SK-N-SH treated with all-trans-retinoic acid at 6 μM for 48 hours (cell line): ENCODE data around the gene HOXD8.

Experiments
- ARNTL ChIP-seq: fragments of 450-650 bp; formaldehyde crosslinking; IDR thresholded peaks from 2 replicates; pipeline ENCODE4 v1.5.0; 2020; ENCODE audit warnings: low read depth, mild to moderate bottlenecking, moderate library complexity, borderline replicate concordance
- ESRRG ChIP-seq: fragments of 250-450 bp; sonication (Bioruptor Pico); IDR thresholded peaks from 2 replicates; pipeline ENCODE4 v1.6.1; 2021; ENCODE audit warnings: mild to moderate bottlenecking
- ISL1 ChIP-seq: fragments of 250-450 bp; sonication (Bioruptor Pico); IDR thresholded peaks from 2 replicates; pipeline ENCODE4 v2.1.2; 2022; ENCODE audit warnings: mild to moderate bottlenecking, moderate library complexity
- OSR1 ChIP-seq: fragments of 250-450 bp; sonication (Bioruptor Pico); IDR thresholded peaks from 2 replicates; pipeline ENCODE4 v1.8.0; 2022; ENCODE audit warnings: moderate library complexity, mild to moderate bottlenecking, inconsistent platforms
- SNAI2 ChIP-seq: fragments of 250-450 bp; sonication (Bioruptor Pico); IDR thresholded peaks from 2 replicates; pipeline ENCODE4 v1.5.0; 2020; ENCODE audit warnings: mild to moderate bottlenecking, moderate library complexity
- ZNF565 ChIP-seq: fragments of 450-650 bp; formaldehyde crosslinking; conservative IDR thresholded peaks from 2 replicates; pipeline ENCODE4 v1.5.0; 2020; ENCODE audit warnings: low read depth, mild to moderate bottlenecking, moderate library complexity
- TF ChIP-seq, protein P1 (sequence below): fragments of 250-450 bp; sonication (Bioruptor Pico); IDR thresholded peaks from 2 replicates; pipeline ENCODE4 v1.8.0; 2021; ENCODE audit warnings: low read depth, mild to moderate bottlenecking, moderate library complexity, borderline replicate concordance
- TF ChIP-seq, protein P2 (sequence below): fragments of 250-450 bp; sonication (Bioruptor Pico); IDR thresholded peaks from 2 replicates; pipeline ENCODE4 v1.5.0; 2020; ENCODE audit warnings: mild to moderate bottlenecking, moderate library complexity

DNA sequence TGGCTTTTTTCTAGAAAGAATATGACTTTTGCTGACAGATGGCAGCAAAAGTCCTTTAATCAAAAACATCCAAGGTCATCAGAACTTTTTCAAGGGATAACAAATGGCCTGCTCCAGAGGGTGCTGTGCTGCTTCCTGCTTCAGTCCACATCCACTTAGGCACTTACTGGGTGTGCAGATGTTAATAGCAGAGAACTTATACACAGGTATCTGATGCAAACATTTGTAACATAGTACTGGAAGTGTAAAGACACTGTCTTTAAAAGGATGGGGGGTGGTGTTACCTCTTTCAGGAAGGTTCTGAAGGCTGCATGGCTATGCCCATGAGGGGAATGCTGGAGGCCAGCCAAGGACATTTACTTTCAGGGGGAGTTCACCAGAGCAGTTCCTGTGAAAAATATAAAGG lies 5.5 kb downstream of the HOXD8 start:
- TF ChIP-seq ISL1 (CRISPR knock-in tag) (no peak), ESRRG (CRISPR knock-in tag) (no peak), OSR1 (CRISPR knock-in tag) (no peak), ZNF565 (no peak), SNAI2 (CRISPR knock-in tag) (no peak), ARNTL (CRISPR knock-in tag) (no peak)
- TF ChIP-seq, protein P1, sequence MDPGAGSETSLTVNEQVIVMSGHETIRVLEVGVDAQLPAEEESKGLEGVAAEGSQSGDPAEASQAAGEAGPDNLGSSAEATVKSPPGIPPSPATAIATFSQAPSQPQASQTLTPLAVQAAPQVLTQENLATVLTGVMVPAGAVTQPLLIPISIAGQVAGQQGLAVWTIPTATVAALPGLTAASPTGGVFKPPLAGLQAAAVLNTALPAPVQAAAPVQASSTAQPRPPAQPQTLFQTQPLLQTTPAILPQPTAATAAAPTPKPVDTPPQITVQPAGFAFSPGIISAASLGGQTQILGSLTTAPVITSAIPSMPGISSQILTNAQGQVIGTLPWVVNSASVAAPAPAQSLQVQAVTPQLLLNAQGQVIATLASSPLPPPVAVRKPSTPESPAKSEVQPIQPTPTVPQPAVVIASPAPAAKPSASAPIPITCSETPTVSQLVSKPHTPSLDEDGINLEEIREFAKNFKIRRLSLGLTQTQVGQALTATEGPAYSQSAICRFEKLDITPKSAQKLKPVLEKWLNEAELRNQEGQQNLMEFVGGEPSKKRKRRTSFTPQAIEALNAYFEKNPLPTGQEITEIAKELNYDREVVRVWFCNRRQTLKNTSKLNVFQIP (CRISPR knock-in tag), result no peak
- TF ChIP-seq, protein P2, sequence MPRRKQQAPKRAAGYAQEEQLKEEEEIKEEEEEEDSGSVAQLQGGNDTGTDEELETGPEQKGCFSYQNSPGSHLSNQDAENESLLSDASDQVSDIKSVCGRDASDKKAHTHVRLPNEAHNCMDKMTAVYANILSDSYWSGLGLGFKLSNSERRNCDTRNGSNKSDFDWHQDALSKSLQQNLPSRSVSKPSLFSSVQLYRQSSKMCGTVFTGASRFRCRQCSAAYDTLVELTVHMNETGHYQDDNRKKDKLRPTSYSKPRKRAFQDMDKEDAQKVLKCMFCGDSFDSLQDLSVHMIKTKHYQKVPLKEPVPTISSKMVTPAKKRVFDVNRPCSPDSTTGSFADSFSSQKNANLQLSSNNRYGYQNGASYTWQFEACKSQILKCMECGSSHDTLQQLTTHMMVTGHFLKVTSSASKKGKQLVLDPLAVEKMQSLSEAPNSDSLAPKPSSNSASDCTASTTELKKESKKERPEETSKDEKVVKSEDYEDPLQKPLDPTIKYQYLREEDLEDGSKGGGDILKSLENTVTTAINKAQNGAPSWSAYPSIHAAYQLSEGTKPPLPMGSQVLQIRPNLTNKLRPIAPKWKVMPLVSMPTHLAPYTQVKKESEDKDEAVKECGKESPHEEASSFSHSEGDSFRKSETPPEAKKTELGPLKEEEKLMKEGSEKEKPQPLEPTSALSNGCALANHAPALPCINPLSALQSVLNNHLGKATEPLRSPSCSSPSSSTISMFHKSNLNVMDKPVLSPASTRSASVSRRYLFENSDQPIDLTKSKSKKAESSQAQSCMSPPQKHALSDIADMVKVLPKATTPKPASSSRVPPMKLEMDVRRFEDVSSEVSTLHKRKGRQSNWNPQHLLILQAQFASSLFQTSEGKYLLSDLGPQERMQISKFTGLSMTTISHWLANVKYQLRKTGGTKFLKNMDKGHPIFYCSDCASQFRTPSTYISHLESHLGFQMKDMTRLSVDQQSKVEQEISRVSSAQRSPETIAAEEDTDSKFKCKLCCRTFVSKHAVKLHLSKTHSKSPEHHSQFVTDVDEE (CRISPR knock-in tag), result peak; percentile 54
